Gastrocnemius medialis (tissue), 4 donors: ENCODE data around the gene NGFR.
A peak's percentile ranks its signal among the peaks of the same experiment; 100 is the strongest.

Source experiments
- CTCF ChIP-seq, 5 experiments: fragments of 450-650 bp in 3 of 5; fragments of 200-600 bp in 2 of 5; sonication (generic) in 2 of 5; IDR thresholded peaks in 4 of 5; conservative IDR thresholded peaks in 1 of 5; 1 replicate in 4 of 5; 2 replicates in 1 of 5; pipeline ENCODE4 v1.5.1; 2016 to 2019; ENCODE audit warnings: antibody characterized with exemption in 5 of 5, mild to moderate bottlenecking in 3 of 5, moderate library complexity in 3 of 5
- POLR2A ChIP-seq, 2 donors: fragments of 450-650 bp; IDR thresholded peaks; one replicate each; pipeline ENCODE4 v1.6.1; 2017; ENCODE audit warnings: antibody characterized with exemption in 2 of 2, mild to moderate bottlenecking in 2 of 2, moderate library complexity in 2 of 2

- peak in 1 of 5 experiments; percentile 24 for TF ChIP-seq CTCF (IDR thresholded peaks at IDR 0.05 in 4 of 5, conservative IDR thresholded peaks at IDR 0.05 in 1 of 5)
- no peak for TF ChIP-seq POLR2A (IDR thresholded peaks at IDR 0.05)
Observed at GRCh38 chr17:49515196-49515770, 20.2 kb downstream of the NGFR start.
